H1 (cell line): ENCODE results near the gene P2RY14. TPM values are rescaled to one million over a fixed set of nuclear protein-coding genes. Genes with fewer than 3 reads are reported as not detected.

ENCODE experiments used
- CTCF ChIA-PET: fragments of 300-600 bp; sonication (Branson Sonifier 250); formaldehyde crosslinking; loops from one replicate; lab custom pipeline; 2021; ENCODE audit not compliant: partially characterized antibody; lab: Charles Lee
- POLR2A ChIA-PET: fragments of 300-600 bp; sonication (Branson Sonifier 250); formaldehyde crosslinking; loops from one replicate; lab custom pipeline; 2021; ENCODE audit warnings: inconsistent platforms; ENCODE audit not compliant: partially characterized antibody; lab: Charles Lee
- DNase-seq, 2 experiments: peaks; one replicate each; pipeline versions ENCODE4 v3.0.0 to v3.0.0-alpha.2; 2010 to 2022; ENCODE audit warnings: low spot score in 2 of 2, low read depth in 1 of 2, mixed read lengths in 1 of 2
- FAIRE-seq: peaks from 2 replicates; lab custom pipeline; 2011; peaks lifted over from hg19 to GRCh38; lab: Jason Lieb, UNC
- H2AFZ ChIP-seq: 2 replicates; pipeline ENCODE4 v1.8.1; 2012; ENCODE audit warnings: low read length, inconsistent platforms
- H2AK5ac ChIP-seq: 2 replicates; pipeline ENCODE4 v1.6.1; 2013; ENCODE audit warnings: low read depth, low read length
- H2BK120ac ChIP-seq: replicated peaks from 2 replicates; pipeline ENCODE3; 2013; ENCODE audit warnings: low read depth, low read length, inconsistent platforms
- H2BK12ac ChIP-seq: 2 replicates; pipeline ENCODE4 v1.6.1; 2013; ENCODE audit warnings: low read depth, low read length
- H2BK15ac ChIP-seq: 2 replicates; pipeline ENCODE4 v1.6.1; 2013; ENCODE audit warnings: low read length
- H2BK20ac ChIP-seq: 2 replicates; pipeline ENCODE4 v1.6.1; 2013; ENCODE audit warnings: low read length
- H2BK5ac ChIP-seq: 2 replicates; pipeline ENCODE4 v1.6.1; 2013; ENCODE audit warnings: low read depth, low read length
- H3K14ac ChIP-seq: 2 replicates; pipeline ENCODE4 v1.6.1; 2013; ENCODE audit warnings: inconsistent platforms; ENCODE audit not compliant: insufficient read length
- H3K18ac ChIP-seq: 2 replicates; pipeline ENCODE4 v1.6.1; 2013; ENCODE audit warnings: low read length; ENCODE audit errors: extremely low read depth
- H3K23ac ChIP-seq: 2 replicates; pipeline ENCODE4 v1.6.1; 2013; ENCODE audit warnings: inconsistent platforms; ENCODE audit not compliant: insufficient read length
- H3K23me2 ChIP-seq: 2 replicates; pipeline ENCODE4 v1.6.1; 2013; ENCODE audit warnings: low read depth, low read length
- H3K27ac ChIP-seq: 2 replicates; pipeline ENCODE4 v1.6.1; 2011; ENCODE audit warnings: low read depth, low read length, inconsistent platforms
- H3K27me3 ChIP-seq, 4 experiments: replicated peaks in 1 of 4; 1 replicate in 1 of 4; 2 replicates in 3 of 4; pipeline versions ENCODE4 v1.6.1 to v1.8.1; 2011 to 2013; ENCODE audit warnings: low read length in 3 of 4, mild to moderate bottlenecking in 3 of 4, inconsistent platforms in 2 of 4, mixed read lengths in 2 of 4, moderate library complexity in 1 of 4; ENCODE audit not compliant: control insufficient read depth in 3 of 4, insufficient read depth in 3 of 4; ENCODE audit errors: extremely low read depth in 1 of 4
- H3K36me3 ChIP-seq, 4 experiments: 2 replicates each; pipeline versions ENCODE4 v1.6.1 to v1.8.1; 2011 to 2013; ENCODE audit warnings: mild to moderate bottlenecking in 4 of 4, low read length in 3 of 4, moderate library complexity in 2 of 4, control low read depth in 1 of 4, inconsistent platforms in 1 of 4; ENCODE audit not compliant: insufficient read depth in 4 of 4, control insufficient read depth in 2 of 4
- H3K4ac ChIP-seq: replicated peaks from 2 replicates; pipeline ENCODE3; 2013; ENCODE audit warnings: low read length, low read depth, mixed read lengths, inconsistent platforms; ENCODE audit not compliant: insufficient read length
- H3K4me1 ChIP-seq, 4 experiments: replicated peaks in 1 of 4; 1 replicate in 1 of 4; 2 replicates in 3 of 4; pipeline versions ENCODE4 v1.6.1 to v1.8.1; 2011 to 2013; ENCODE audit warnings: low read length in 3 of 4, inconsistent platforms in 2 of 4, mixed read lengths in 1 of 4; ENCODE audit not compliant: insufficient read depth in 4 of 4, control insufficient read depth in 3 of 4
- H3K4me2 ChIP-seq, 2 experiments: 2 replicates each; pipeline versions ENCODE4 v1.6.1 to v1.8.1; 2011 to 2013; ENCODE audit warnings: low read depth in 2 of 2, low read length in 2 of 2, control low read depth in 1 of 2, inconsistent platforms in 1 of 2, mild to moderate bottlenecking in 1 of 2; ENCODE audit not compliant: insufficient read depth in 1 of 2
- H3K4me3 ChIP-seq, 4 experiments: fragments of 200-600, 300-600 bp in 1 of 4; sonication (generic), shearing (Covaris generic), sonication (Bioruptor Twin) in 1 of 4; 2 replicates each; pipeline versions ENCODE4 v1.5.1 to v1.8.1; 2011 to 2016; ENCODE audit warnings: low read length in 4 of 4, low read depth in 3 of 4, control low read depth in 2 of 4, inconsistent platforms in 2 of 4, mild to moderate bottlenecking in 2 of 4, mixed read lengths in 1 of 4, moderate library complexity in 1 of 4; ENCODE audit not compliant: insufficient read depth in 2 of 4; ENCODE audit errors: extremely low read depth in 1 of 4
- H3K56ac ChIP-seq: replicated peaks from 2 replicates; pipeline ENCODE3; 2013; ENCODE audit warnings: low read depth, mild to moderate bottlenecking, mixed read lengths, low read length, inconsistent platforms; ENCODE audit not compliant: insufficient read length
- H3K79me1 ChIP-seq: 2 replicates; pipeline ENCODE4 v1.6.1; 2013; ENCODE audit warnings: low read depth, low read length, control low read depth
- H3K79me2 ChIP-seq, 2 experiments: 2 replicates each; pipeline versions ENCODE4 v1.6.1 to v1.8.1; 2012 to 2013; ENCODE audit warnings: low read length in 2 of 2, mild to moderate bottlenecking in 2 of 2, inconsistent platforms in 1 of 2; ENCODE audit not compliant: insufficient read depth in 2 of 2, control insufficient read depth in 1 of 2
- H3K9ac ChIP-seq, 4 experiments: replicated peaks in 1 of 4; 1 replicate in 1 of 4; 2 replicates in 3 of 4; pipeline versions ENCODE4 v1.6.1 to v1.8.1; 2011 to 2013; ENCODE audit warnings: low read depth in 3 of 4, low read length in 3 of 4, control low read depth in 2 of 4, mild to moderate bottlenecking in 2 of 4, moderate library complexity in 2 of 4, inconsistent platforms in 1 of 4; ENCODE audit errors: extremely low read depth in 1 of 4
- H3K9me3 ChIP-seq, 2 experiments: 2 replicates each; pipeline versions ENCODE4 v1.6.1 to v1.8.1; 2012 to 2013; ENCODE audit warnings: mild to moderate bottlenecking in 2 of 2, moderate library complexity in 2 of 2, control low read depth in 1 of 2, inconsistent platforms in 1 of 2, low read depth in 1 of 2, low read length in 1 of 2, mixed read lengths in 1 of 2; ENCODE audit not compliant: insufficient read depth in 2 of 2
- H4K20me1 ChIP-seq, 2 experiments: replicated peaks in 1 of 2; 2 replicates each; pipeline versions ENCODE3 to v1.8.1; 2011 to 2013; ENCODE audit warnings: inconsistent platforms in 2 of 2, low read length in 2 of 2, mild to moderate bottlenecking in 1 of 2; ENCODE audit not compliant: insufficient read depth in 2 of 2, control insufficient read depth in 1 of 2
- H4K5ac ChIP-seq: 2 replicates; pipeline ENCODE4 v1.6.1; 2013; ENCODE audit warnings: low read length, low read depth, mixed read lengths, inconsistent platforms; ENCODE audit not compliant: insufficient read length
- H4K8ac ChIP-seq: 2 replicates; pipeline ENCODE4 v1.8.0; 2013; ENCODE audit warnings: mild to moderate bottlenecking, moderate library complexity, low read length, inconsistent platforms; ENCODE audit not compliant: insufficient read depth; ENCODE audit errors: extremely low read depth
- H4K91ac ChIP-seq: replicated peaks from 2 replicates; pipeline ENCODE3; 2013; ENCODE audit warnings: low read length, mixed read lengths, inconsistent platforms; ENCODE audit not compliant: insufficient read length
- ATF2 ChIP-seq: IDR thresholded peaks from 2 replicates; pipeline ENCODE4 v1.6.1; 2012; ENCODE audit warnings: low read length, inconsistent platforms
- CBX5 ChIP-seq: fragments of 300-800, 300-1000 bp; sonication (generic); IDR thresholded peaks from 2 replicates; pipeline ENCODE4 v1.7.1; 2016; ENCODE audit warnings: antibody characterized with exemption, low read length, low read depth
- EGR1 ChIP-seq: IDR thresholded peaks from 2 replicates; pipeline ENCODE4 v1.6.1; 2011; ENCODE audit warnings: low read depth, low read length, borderline replicate concordance
- EZH2 ChIP-seq: fragments of 200-600 bp; sonication (generic); IDR thresholded peaks from 2 replicates; pipeline ENCODE4 v1.7.1; 2012; ENCODE audit warnings: low read depth, mild to moderate bottlenecking, moderate library complexity, low read length, inconsistent platforms; ENCODE audit not compliant: severe bottlenecking
- HDAC6 ChIP-seq: IDR thresholded peaks from one replicate; pipeline ENCODE4 v1.7.1; 2012; ENCODE audit warnings: low read depth, mild to moderate bottlenecking, inconsistent platforms, low read length, moderate library complexity
- KDM5A ChIP-seq: fragments of 200-600 bp; IDR thresholded peaks from 2 replicates; pipeline ENCODE4 v1.7.1; 2012; ENCODE audit warnings: mild to moderate bottlenecking, low read length, inconsistent platforms, mixed read lengths
- POLR2AphosphoS5 ChIP-seq: IDR thresholded peaks from 2 replicates; pipeline ENCODE4 v1.6.1; 2011; ENCODE audit warnings: low read depth, low read length
- POU5F1 ChIP-seq: IDR thresholded peaks from 2 replicates; pipeline ENCODE4 v1.6.1; 2011; ENCODE audit warnings: low read depth, mild to moderate bottlenecking, low read length, moderate library complexity
- RBBP5 ChIP-seq: IDR thresholded peaks from 2 replicates; pipeline ENCODE4 v1.7.1; 2012; ENCODE audit warnings: low read depth, mild to moderate bottlenecking, inconsistent platforms, low read length, moderate library complexity, borderline replicate concordance
- SP1 ChIP-seq: IDR thresholded peaks from 2 replicates; pipeline ENCODE4 v1.6.1; 2011; ENCODE audit warnings: low read depth, low read length
- TBP ChIP-seq: IDR thresholded peaks from 2 replicates; pipeline ENCODE4 v1.6.1; 2011; ENCODE audit warnings: low read depth, low read length, improper control_type of control experiment
- WGBS, 2 experiments: shearing (Covaris generic) in 1 of 2; methylation state at CpG; one replicate each; pipeline versions ENCODE4 v1.1.6 to v1.1.7; 2013 to 2015; ENCODE audit warnings: low lambda C conversion rate in 2 of 2, mixed read lengths in 2 of 2, inconsistent platforms in 1 of 2, low coverage in 1 of 2, missing lambda C conversion rate in 1 of 2; ENCODE audit not compliant: insufficient replicate concordance in 2 of 2, insufficient coverage in 1 of 2, insufficient read length in 1 of 2; ENCODE audit errors: extremely low coverage in 1 of 2, missing lambda C conversion rate in 1 of 2; 5-methylcytosine and 5-hydroxymethylcytosine counted together
- polyA plus RNA-seq, 7 experiments: library from polyadenylated mRNA; depleted of rRNA in 3 of 7; stranded (reverse) in 5 of 7; unstranded in 2 of 7; fragments of >200 nt in 5 of 7; fragments of 200-250 nt in 2 of 7; gene quantifications; 1 replicate in 5 of 7; 2 replicates in 1 of 7; 4 replicates in 1 of 7; pipeline versions ENCODE4 v1.2.1 to v1.2.3, GENCODE V29; 2011 to 2013; ENCODE audit warnings: missing spikeins in 2 of 7, mixed read lengths in 2 of 7
- total RNA-seq: library from RNA; stranded (reverse); fragmentation: NEBNext Ultra II Directional; extraction: Animal tissue kit (Norgen Biotek cat#: 25700); gene quantifications from 2 replicates; pipeline ENCODE4 v1.2.1, GENCODE V29; 2021

Gene P2RY14
- total and polyA plus RNA-seq, 2 of the 8 experiments (the other 6 are each of a cell fraction or from before 2014, with no cell fraction given) = not detected

GRCh38 chr3:151210676-151211381, 67.5 kb downstream of the P2RY14 start:
- TF ChIP-seq EGR1 = no peak
- TF ChIP-seq HDAC6 = no peak
- TF ChIP-seq CBX5 = no peak
- no peak for TF ChIP-seq POU5F1
- TF ChIP-seq SP1 = no peak
- TF ChIP-seq RBBP5 = no peak
- TF ChIP-seq KDM5A = no peak
- no peak for TF ChIP-seq POLR2AphosphoS5
- TF ChIP-seq EZH2 = no peak
- TF ChIP-seq ATF2 = no peak
- TF ChIP-seq TBP = no peak
- no peaks in the 10 kb centered on the region for H3K27me3 ChIP-seq
- H3K4me3 ChIP-seq = no peak overlapping the region
- DNase-seq (no peak), FAIRE-seq (no peak)
- H3K4me2 ChIP-seq = no peak overlapping the region
- H2BK12ac ChIP-seq = no peak overlapping the region; the same call in 1 of the 2 replicates
- H3K9ac ChIP-seq = no peak overlapping the region
- no peak overlapping the region for H3K4ac ChIP-seq
- no peak overlapping the region for H4K8ac ChIP-seq
- H2BK15ac ChIP-seq = no peak overlapping the region
- peaks cover 0 to 7% (median 2%) of the 10 kb centered on the region in 4 experiments; a peak in 4 of 7 replicates for H3K4me1 ChIP-seq
- H4K5ac ChIP-seq = no peak overlapping the region
- H2BK20ac ChIP-seq = no peak overlapping the region
- no peak overlapping the region for H3K27ac ChIP-seq
- no peaks in the 10 kb centered on the region for H3K9me3 ChIP-seq
- H3K14ac ChIP-seq = no peak overlapping the region
- H3K79me1 ChIP-seq = no peaks in the 10 kb centered on the region; the same call in 1 of the 2 replicates
- H2BK120ac ChIP-seq = no peak overlapping the region
- ChIA-PET POLR2A (no interaction called here), CTCF (interaction anchor here (0.7 to 1.6 kb wide), 6 partner anchors 17 to 48 kb away, joined by 3 to 5 read pairs (median 4); no protein-coding TSS in a partner anchor)
- H4K91ac ChIP-seq = no peak overlapping the region
- no peaks in the 10 kb centered on the region for H3K23me2 ChIP-seq
- H3K79me2 ChIP-seq = no peaks in the 10 kb centered on the region
- H3K18ac ChIP-seq = no peak overlapping the region
- no peak overlapping the region for H2BK5ac ChIP-seq
- H3K56ac ChIP-seq = no peak overlapping the region
- no peak overlapping the region for H2AFZ ChIP-seq
- H4K20me1 ChIP-seq = no peaks in the 10 kb centered on the region
- 82% methylated on average over 4 of the region's 4 CpGs; no CpG with 5 or more reads in 1 of the 2 experiments for WGBS, 2 experiments
- H3K36me3 ChIP-seq = no peaks in the 10 kb centered on the region
- H2AK5ac ChIP-seq = no peak overlapping the region
- no peak overlapping the region for H3K23ac ChIP-seq
